Brain pericyte (primary cell): ENCODE data around the gene CHD3.

Source experiments
- DNase-seq: peaks from one replicate; pipeline ENCODE4 v3.0.0-alpha.2; 2012; ENCODE audit warnings: low read depth, low spot score

CHD3 gene

GRCh38 chr17:7894226-7894625 lies 5.6 kb downstream of the CHD3 start:
- no peak for DNase-seq

GRCh38 chr17:7894866-7895265 lies 6.3 kb downstream of the CHD3 start:
- DNase-seq = no peak

- DNase-seq = no peak
Observed at GRCh38 chr17:7897090-7897489, 8.5 kb downstream of the CHD3 start.

- DNase-seq = no peak
Observed at GRCh38 chr17:7897773-7898172, 9.2 kb downstream of the CHD3 start.

- peak; percentile 83 for DNase-seq
Observed at GRCh38 chr17:7903154-7904103, 14.8 kb downstream of the CHD3 start.

GRCh38 chr17:7909089-7909488 lies 20.5 kb downstream of the CHD3 start:
- DNase-seq = no peak

GRCh38 chr17:7910281-7910680 lies 21.7 kb downstream of the CHD3 start:
- DNase-seq = no peak

- DNase-seq = no peak
Observed at GRCh38 chr17:7910711-7911110, 22.1 kb downstream of the CHD3 start.

- DNase-seq = no peak
Observed at GRCh38 chr17:7911116-7911515, 22.5 kb downstream of the CHD3 start.

- DNase-seq = no peak
Observed at GRCh38 chr17:7912927-7913524, 24.4 kb downstream of the CHD3 start.

- DNase-seq = no peak
Observed at GRCh38 chr17:7915179-7915610, 26.6 kb downstream of the CHD3 start.

GRCh38 chr17:7915611-7916384 lies 27.2 kb downstream of the CHD3 start, which contains the start of gene RNF227:
Gene RNF227, minus strand, starts transcription at chr17:7916289. Its CDS starts 94 bp downstream, at chr17:7916195.
- peak; percentile 91 for DNase-seq

- DNase-seq = no peak
Observed at GRCh38 chr17:7916385-7916682, 27.7 kb downstream of the CHD3 start.

GRCh38 chr17:7916808-7917207 lies 28.2 kb downstream of the CHD3 start:
- no peak for DNase-seq

- no peak for DNase-seq
Observed at GRCh38 chr17:7922269-7922844, 33.8 kb downstream of the CHD3 start.

GRCh38 chr17:7922845-7923628 lies 34.4 kb downstream of the CHD3 start:
- peak; percentile 45 for DNase-seq

GRCh38 chr17:7927596-7927995 lies 39.0 kb downstream of the CHD3 start:
- no peak for DNase-seq

- DNase-seq = no peak
Observed at GRCh38 chr17:7929158-7930023, 40.8 kb downstream of the CHD3 start, which contains the start of gene KCNAB3. Gene KCNAB3, minus strand, starts transcription at chr17:7929856. Its CDS starts 421 bp downstream, at chr17:7929435.

GRCh38 chr17:7930841-7931631 lies 42.4 kb downstream of the CHD3 start:
- DNase-seq = no peak
